GM12801 (cell line): ENCODE data around the gene THSD7A.

Source experiments
- TF ChIP-seq, protein P1 (sequence below): IDR thresholded peaks from one replicate; pipeline ENCODE4 v1.5.1; 2011; ENCODE audit warnings: control low read depth; ENCODE audit not compliant: insufficient read length; ENCODE audit errors: extremely low read depth

THSD7A gene

DNA sequence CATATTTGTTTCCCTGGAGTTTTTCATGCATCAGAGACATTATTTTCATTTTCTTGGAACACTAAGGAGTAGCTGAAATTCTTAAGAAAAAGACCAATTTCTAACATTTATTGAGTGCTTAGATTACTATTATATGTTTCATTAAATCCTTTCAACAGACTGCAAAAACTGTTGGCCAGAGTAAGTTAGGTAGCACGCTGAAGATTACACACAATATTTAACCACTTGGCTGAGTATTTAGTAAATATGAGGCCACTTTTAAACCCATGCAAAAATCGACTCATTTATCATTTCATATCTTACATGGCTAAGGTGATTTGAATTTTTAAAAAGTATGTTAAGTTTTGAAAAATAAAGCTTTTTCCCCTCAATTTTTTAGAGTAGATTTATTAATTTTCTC lies 358.8 kb downstream of the THSD7A start:
- TF ChIP-seq, protein P1, sequence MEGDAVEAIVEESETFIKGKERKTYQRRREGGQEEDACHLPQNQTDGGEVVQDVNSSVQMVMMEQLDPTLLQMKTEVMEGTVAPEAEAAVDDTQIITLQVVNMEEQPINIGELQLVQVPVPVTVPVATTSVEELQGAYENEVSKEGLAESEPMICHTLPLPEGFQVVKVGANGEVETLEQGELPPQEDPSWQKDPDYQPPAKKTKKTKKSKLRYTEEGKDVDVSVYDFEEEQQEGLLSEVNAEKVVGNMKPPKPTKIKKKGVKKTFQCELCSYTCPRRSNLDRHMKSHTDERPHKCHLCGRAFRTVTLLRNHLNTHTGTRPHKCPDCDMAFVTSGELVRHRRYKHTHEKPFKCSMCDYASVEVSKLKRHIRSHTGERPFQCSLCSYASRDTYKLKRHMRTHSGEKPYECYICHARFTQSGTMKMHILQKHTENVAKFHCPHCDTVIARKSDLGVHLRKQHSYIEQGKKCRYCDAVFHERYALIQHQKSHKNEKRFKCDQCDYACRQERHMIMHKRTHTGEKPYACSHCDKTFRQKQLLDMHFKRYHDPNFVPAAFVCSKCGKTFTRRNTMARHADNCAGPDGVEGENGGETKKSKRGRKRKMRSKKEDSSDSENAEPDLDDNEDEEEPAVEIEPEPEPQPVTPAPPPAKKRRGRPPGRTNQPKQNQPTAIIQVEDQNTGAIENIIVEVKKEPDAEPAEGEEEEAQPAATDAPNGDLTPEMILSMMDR, result no peak

GRCh38 chr7:11472646-11473045 lies 359.4 kb downstream of the THSD7A start:
- TF ChIP-seq, protein P1, result no peak

- TF ChIP-seq, protein P1, result no peak
Observed at GRCh38 chr7:11471255-11471654, 360.7 kb downstream of the THSD7A start.

- TF ChIP-seq, protein P1, result no peak
Observed at GRCh38 chr7:11469028-11469745, 362.8 kb downstream of the THSD7A start.

DNA sequence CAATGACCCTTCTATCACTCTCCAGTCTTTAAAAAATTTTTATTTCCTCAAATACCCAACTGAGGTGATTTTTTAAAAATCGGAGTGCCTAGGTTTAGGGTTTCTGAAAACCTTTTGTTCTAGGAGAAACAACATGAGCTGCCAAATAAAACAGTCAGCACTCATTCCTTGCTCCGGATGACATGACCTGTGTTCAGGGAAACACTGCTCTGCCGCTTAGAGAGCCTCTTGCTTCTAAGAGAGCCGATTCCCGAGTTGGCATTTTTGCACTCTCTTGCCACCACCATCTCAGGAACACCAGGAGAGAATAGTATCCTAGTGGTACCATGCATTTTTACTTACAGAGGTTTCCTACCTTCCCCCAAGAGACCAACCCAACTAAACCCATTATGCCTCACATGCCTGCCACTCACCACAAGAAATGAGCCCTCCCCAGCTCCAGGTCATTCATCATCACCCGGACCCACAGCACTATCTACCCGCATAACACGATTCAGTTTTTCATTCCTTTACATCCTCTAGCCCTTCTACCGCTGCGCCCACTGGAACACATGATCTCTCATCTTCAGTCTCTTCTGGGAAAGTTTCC lies 365.4 kb downstream of the THSD7A start:
- TF ChIP-seq, protein P1, result no peak

GRCh38 chr7:11464624-11465023 lies 367.4 kb downstream of the THSD7A start:
- TF ChIP-seq, protein P1, result no peak

GRCh38 chr7:11461946-11462345 lies 370.1 kb downstream of the THSD7A start:
- TF ChIP-seq, protein P1, result no peak
